Brain microvascular endothelial cell (primary cell): ENCODE measurements around the gene IDE.
"Not testable (repeated sequence)": the region's sequence is repeated elsewhere in the genome, so short reads cannot be mapped to it uniquely, and the experiment has no call there.

Experiments used
- DNase-seq: peaks from one replicate; pipeline ENCODE4 v3.0.0-alpha.2; 2020
- H3K27ac ChIP-seq: fragments of 250-450 bp; sonication (Bioruptor Pico); 2 replicates; pipeline ENCODE4 v1.5.1; 2020; ENCODE audit warnings: mild to moderate bottlenecking, moderate library complexity
- H3K27me3 ChIP-seq: fragments of 250-450 bp; sonication (Bioruptor Pico); replicated peaks from 2 replicates; pipeline ENCODE4 v1.5.1; 2020; ENCODE audit warnings: mild to moderate bottlenecking
- H3K36me3 ChIP-seq: fragments of 250-450 bp; sonication (Bioruptor Pico); replicated peaks from 2 replicates; pipeline ENCODE4 v1.5.1; 2020; ENCODE audit warnings: mild to moderate bottlenecking
- H3K4me3 ChIP-seq: 2 replicates; pipeline ENCODE4 v1.5.1; 2011; ENCODE audit warnings: low read depth, mild to moderate bottlenecking, control low read depth, low read length, moderate library complexity
- in situ Hi-C: cut with HindIII; loops from 2 replicates; pipeline ENCODE4 v1.10.0; 2017; ENCODE audit warnings: low sequenced_read_pairs, low pct_ligation_motif_present
- TF ChIP-seq, protein P1 (sequence below): IDR thresholded peaks from 2 replicates; pipeline ENCODE4 v1.5.1; 2011; ENCODE audit warnings: low read depth, mild to moderate bottlenecking, moderate library complexity, low read length, control low read depth, inconsistent platforms; ENCODE audit errors: missing control alignments

The IDE gene

DNA sequence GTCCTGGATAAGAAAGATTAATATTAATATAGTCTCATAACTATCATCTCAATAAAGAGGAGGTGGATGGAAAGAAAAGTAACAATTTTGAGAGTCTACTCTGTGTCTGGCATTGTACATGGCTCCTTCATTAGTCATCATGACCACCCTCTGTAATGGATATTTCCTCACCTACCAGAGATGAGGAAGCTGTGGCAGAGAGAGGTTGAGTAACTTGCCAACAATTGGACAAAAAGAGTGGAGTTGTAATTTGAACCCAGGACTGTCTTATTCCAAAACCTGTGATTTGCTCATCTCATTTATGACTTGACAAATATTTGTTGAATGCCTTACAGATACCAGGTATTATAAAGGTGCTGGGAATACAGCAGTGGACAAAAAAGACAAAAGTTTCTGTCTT, 2.1 kb upstream of the IDE start:
- H3K27me3 ChIP-seq, result no peaks in the 10 kb centered on the region
- H3K36me3 ChIP-seq, result no peaks in the 10 kb centered on the region
- in situ Hi-C loops, result no loop called here
- no peak for DNase-seq
- H3K27ac ChIP-seq, result no peak overlapping the region
- TF ChIP-seq, protein P1, sequence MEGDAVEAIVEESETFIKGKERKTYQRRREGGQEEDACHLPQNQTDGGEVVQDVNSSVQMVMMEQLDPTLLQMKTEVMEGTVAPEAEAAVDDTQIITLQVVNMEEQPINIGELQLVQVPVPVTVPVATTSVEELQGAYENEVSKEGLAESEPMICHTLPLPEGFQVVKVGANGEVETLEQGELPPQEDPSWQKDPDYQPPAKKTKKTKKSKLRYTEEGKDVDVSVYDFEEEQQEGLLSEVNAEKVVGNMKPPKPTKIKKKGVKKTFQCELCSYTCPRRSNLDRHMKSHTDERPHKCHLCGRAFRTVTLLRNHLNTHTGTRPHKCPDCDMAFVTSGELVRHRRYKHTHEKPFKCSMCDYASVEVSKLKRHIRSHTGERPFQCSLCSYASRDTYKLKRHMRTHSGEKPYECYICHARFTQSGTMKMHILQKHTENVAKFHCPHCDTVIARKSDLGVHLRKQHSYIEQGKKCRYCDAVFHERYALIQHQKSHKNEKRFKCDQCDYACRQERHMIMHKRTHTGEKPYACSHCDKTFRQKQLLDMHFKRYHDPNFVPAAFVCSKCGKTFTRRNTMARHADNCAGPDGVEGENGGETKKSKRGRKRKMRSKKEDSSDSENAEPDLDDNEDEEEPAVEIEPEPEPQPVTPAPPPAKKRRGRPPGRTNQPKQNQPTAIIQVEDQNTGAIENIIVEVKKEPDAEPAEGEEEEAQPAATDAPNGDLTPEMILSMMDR, result no peak
- H3K4me3 ChIP-seq, result no peak overlapping the region

DNA sequence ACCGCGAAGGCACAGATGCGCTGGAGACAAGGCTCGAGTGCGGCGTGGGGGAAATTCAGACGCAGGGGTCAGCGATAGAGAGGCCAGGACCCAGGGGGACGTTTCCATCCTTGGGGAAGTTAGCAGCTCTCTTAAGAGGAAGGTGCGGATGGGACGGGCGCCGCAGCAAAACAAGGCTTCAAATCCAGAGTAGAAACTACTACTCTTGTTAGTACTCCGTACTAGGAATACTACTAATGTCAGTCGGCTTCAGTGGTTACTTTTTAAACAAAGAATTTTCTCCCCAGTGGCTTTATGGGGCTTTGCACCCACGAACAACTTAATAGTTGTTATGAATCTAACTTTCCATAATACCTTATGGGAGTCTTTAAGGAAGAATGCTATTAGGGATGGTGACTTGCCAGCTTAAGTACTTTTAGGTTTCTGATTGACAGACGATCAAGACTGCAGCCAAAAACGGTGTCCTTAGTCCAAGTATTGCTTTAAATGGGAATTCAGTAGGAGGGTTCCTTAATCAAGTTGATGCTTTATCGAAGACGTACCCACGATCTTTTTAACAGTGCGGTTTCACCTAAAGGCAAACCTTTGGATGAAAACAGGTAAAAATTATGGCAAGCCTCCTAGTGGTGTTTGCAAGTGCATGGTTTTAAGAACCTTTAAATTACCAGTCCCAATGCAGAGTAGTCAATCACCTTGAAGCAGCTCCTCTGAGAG, 812 bp upstream of the IDE start:
- Histone ChIP-seq H3K27me3 (no peaks in the 10 kb centered on the region), H3K27ac (peak overlapping the region; percentile 48), H3K4me3 (peak overlapping the region; percentile 81), H3K36me3 (no peaks in the 10 kb centered on the region)
- peak; percentile 32 for DNase-seq
- TF ChIP-seq, protein P1, result peak; percentile 26
- in situ Hi-C loops, result no loop called here

DNA sequence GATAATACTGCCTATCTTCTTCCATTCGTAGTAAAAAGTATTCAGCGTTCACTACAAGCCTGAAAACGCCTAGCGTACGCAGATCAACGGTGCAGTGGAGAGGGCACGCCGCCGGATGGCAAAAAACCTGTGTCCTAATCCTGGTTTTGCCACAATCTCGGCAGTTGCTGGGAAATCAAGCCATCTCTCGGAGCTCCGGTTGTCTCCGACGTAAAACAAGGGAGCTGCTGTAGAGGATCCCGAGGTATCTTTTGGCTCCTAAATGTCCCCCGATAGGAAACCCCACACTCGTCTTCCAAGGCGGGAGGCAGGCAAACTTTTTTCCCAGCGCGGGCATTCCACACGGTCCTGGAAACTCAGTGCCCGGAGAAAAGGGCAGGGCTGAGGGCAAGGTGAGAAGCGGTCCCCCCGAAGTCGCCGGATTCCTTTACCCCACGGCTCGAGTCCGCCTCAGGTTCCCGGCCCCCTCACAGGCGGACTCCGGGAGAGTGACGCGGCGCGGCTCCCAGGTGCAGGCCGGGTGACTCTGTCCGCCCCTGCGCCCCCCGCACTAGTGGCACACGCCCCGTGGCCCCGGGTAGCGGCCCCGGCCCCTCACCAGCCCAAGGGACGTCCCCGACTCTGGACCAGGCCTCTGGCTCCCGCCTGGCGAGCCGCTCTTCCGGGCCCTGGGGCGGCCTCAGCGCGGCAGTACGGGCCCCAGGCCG, 649 bp downstream of the IDE start:
- TF ChIP-seq, protein P1, result peak; percentile 35
- DNase-seq, result no peak
- Histone ChIP-seq H3K4me3 (peak overlapping the region; percentile 81), H3K27me3 (no peaks in the 10 kb centered on the region), H3K27ac (peak overlapping the region; percentile 48), H3K36me3 (no peaks in the 10 kb centered on the region)
- in situ Hi-C loops, result no loop called here

GRCh38 chr10:92572362-92573090, 1.4 kb downstream of the IDE start:
- DNase-seq, result no peak
- Histone ChIP-seq H3K36me3 (no peaks in the 10 kb centered on the region), H3K27me3 (no peaks in the 10 kb centered on the region), H3K4me3 (peak overlapping the region; percentile 81), H3K27ac (no peak overlapping the region)
- in situ Hi-C loops, result no loop called here
- TF ChIP-seq, protein P1, result no peak

- no peaks in the 10 kb centered on the region for H3K36me3 ChIP-seq
- no peak overlapping the region for H3K4me3 ChIP-seq
- no peaks in the 10 kb centered on the region for H3K27me3 ChIP-seq
- TF ChIP-seq, protein P1, result no peak
- H3K27ac ChIP-seq, result no peak overlapping the region
- in situ Hi-C loops, result no loop called here
- no peak for DNase-seq
These were observed 2.2 kb downstream of the IDE start for GRCh38 chr10:92571649-92572048.

DNA sequence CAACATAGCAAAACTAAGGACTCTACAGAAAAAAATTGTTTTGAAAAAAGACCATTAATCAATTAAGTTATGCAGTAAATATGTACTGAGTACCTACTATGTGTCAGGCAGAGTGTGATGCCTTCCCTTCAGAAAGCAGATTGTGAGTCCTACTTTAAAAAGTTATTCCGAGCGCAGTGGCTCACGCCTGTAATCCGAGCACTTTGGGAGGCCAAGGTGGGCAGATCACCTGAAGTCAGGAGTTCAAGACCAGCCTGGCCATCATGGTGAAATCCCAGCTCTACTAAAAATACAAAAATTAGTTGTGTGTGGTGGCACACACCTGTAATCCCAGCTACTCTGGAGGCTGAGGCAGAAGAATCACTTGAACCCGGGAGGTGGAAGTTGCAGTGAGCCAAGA, 4.2 kb downstream of the IDE start:
- DNase-seq, in situ Hi-C loops, H3K36me3 ChIP-seq: not testable (repeated sequence)

More for the DNA sequence above, 4.2 kb downstream of the IDE start:
- not testable (repeated sequence) for H3K27me3 ChIP-seq, H3K27ac ChIP-seq, H3K4me3 ChIP-seq
